Breast epithelium (tissue), 3 donors: ENCODE results near the gene PCYT1B.

ENCODE experiments used
- POLR2A ChIP-seq: fragments of 450-650 bp; IDR thresholded peaks from one replicate; pipeline ENCODE4 v1.6.1; 2016; ENCODE audit warnings: antibody characterized with exemption, mild to moderate bottlenecking, moderate library complexity
- TF ChIP-seq, protein P1 (sequence below), 3 donors: fragments of 450-650 bp; IDR thresholded peaks; one replicate each; pipeline ENCODE4 v1.5.1; 2016 to 2017; ENCODE audit warnings: antibody characterized with exemption in 3 of 3, mild to moderate bottlenecking in 3 of 3, moderate library complexity in 3 of 3

DNA sequence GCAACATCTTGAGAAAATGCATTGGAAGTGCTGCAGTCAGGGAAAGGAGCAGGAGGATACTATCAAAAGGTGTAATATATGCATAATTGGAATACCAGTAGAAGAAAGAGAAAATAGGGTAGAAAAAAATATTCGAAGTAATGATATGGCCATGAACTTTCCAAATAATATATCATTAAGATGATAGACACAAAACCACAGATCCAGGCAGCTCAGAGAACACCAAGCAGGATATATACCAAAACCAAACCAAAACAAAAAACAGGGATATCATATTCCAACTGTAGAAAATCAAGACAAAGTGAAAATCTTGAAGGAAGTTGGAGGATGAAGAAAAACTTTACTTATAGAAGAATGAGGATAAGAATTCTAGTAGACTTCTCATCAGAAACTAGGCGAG lies 36.9 kb upstream of the PCYT1B start:
- TF ChIP-seq, protein P1, sequence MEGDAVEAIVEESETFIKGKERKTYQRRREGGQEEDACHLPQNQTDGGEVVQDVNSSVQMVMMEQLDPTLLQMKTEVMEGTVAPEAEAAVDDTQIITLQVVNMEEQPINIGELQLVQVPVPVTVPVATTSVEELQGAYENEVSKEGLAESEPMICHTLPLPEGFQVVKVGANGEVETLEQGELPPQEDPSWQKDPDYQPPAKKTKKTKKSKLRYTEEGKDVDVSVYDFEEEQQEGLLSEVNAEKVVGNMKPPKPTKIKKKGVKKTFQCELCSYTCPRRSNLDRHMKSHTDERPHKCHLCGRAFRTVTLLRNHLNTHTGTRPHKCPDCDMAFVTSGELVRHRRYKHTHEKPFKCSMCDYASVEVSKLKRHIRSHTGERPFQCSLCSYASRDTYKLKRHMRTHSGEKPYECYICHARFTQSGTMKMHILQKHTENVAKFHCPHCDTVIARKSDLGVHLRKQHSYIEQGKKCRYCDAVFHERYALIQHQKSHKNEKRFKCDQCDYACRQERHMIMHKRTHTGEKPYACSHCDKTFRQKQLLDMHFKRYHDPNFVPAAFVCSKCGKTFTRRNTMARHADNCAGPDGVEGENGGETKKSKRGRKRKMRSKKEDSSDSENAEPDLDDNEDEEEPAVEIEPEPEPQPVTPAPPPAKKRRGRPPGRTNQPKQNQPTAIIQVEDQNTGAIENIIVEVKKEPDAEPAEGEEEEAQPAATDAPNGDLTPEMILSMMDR (IDR thresholded peaks at IDR 0.05) = no peak
- no peak for TF ChIP-seq POLR2A
